Medulla oblongata (tissue), 1 donor: ENCODE measurements around the gene TTC28.

ENCODE experiments used
- DNase-seq: peaks from one replicate; pipeline ENCODE4 v3.0.0-alpha.2; 2015; ENCODE audit errors: extremely low spot score

Gene TTC28

GRCh38 chr22:27970596-27971220, 708.9 kb downstream of the TTC28 start:
- DNase-seq: no peak

GRCh38 chr22:27966168-27967064, 713.2 kb downstream of the TTC28 start:
- DNase-seq: no peak

GRCh38 chr22:27962268-27963044, 717.2 kb downstream of the TTC28 start:
- DNase-seq: peak; percentile 24

- DNase-seq: peak; percentile 9
These were observed 718.0 kb downstream of the TTC28 start for GRCh38 chr22:27961680-27962079.

- no peak for DNase-seq
These were observed 718.5 kb downstream of the TTC28 start for GRCh38 chr22:27961182-27961581.

GRCh38 chr22:27959335-27960090, 720.1 kb downstream of the TTC28 start:
- no peak for DNase-seq

GRCh38 chr22:27952779-27953178, 726.9 kb downstream of the TTC28 start:
- no peak for DNase-seq

- DNase-seq: no peak
These were observed 727.5 kb downstream of the TTC28 start for GRCh38 chr22:27952091-27952490.

DNA sequence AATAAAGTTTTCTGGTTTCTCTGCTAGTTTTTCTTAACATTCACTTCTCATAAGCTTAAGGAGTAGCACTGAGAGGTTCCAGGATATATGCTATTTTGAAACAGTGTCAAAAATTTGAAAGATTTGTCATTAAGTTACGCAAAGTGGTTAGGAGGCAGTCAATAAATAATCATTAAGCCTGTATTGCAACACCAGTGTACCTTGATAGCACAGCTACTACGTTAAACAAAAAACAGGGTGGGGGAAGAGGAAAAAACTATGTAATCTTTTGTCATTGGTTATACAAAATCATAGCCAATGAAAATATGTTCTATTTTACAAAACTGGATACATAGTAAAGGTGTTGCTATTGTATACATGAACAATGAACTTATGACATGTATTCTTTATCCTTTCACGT, 730.2 kb downstream of the TTC28 start:
- DNase-seq: no peak

DNA sequence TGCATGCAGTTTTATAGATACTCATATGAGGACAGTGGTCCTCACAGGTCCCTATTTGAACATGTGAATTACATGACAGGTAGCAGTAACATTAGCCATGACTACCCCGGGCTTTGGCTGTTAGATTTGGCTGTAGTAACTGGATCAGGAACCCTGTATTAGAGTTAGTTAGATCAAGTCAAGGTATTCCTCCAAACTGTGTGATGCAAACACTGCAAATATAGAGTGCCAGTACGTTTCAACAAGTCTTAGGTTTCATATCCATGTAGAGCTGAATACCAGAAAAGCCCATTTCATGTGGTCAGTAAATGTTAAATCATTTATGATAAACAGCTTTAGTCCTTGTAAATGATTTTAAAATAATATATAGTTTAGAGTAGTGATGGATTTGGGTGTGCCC, 731.1 kb downstream of the TTC28 start:
- DNase-seq: no peak

- no peak for DNase-seq
These were observed 732.2 kb downstream of the TTC28 start for GRCh38 chr22:27947448-27947847.

DNA sequence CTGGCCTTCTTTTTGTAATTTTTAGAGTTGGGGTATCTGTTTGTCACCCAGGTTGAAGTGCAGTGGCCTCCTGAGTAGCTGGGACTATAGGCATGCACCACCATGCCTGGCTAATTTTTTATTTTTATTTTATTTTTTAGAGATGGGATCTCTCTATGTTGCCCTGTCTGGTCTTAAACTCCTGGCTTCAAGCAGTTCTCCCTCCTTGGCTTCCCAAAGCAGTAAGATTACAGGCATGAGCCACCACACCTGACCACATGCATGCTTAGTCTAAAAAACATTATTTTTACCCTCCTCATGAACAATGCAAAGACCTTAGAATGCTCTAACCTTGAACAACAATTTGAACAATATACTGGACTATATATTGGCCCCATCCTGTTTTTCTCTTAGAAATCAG, 738.5 kb downstream of the TTC28 start:
- DNase-seq: no peak

- no peak for DNase-seq
These were observed 742.2 kb downstream of the TTC28 start for GRCh38 chr22:27937453-27937852.

DNA sequence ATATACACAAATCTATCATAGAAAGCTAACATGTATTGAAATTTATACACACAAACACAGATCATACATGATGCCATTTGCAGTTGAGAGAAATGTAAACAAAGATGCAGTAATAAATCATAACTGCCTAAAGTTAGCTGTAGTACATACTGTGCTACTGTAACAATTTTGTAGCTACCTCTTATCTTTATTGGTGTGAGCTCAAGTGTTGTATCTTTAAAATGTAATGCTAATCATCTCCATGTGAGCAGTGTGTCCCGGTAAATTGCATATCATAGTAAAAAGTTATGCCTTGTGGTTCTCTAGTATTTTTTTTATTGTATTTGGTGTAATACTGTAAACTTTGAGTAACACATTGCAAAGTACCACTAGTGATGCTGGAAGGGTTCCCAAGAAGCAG, 743.7 kb downstream of the TTC28 start:
- no peak for DNase-seq

DNA sequence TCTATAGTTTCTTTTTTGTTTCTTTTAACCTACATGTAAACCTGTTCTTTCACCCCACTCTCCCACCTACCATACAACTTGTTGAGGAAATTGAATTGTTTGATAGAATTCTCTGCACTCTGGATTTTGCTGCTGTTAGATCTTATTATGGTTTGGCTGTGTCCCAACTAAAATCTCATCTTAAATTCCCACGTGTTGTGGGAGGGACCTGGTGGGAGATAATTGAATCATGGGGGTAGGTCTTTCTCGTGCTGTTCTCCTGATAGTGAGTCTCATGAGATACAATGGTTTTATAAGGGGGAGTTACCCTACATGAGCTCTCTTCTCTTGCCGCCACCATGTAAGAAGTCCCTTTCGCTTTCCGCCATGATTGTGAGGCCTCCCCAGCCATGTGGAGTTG, 745.6 kb downstream of the TTC28 start:
- no peak for DNase-seq

- DNase-seq: no peak
These were observed 746.3 kb downstream of the TTC28 start for GRCh38 chr22:27933186-27933983.

GRCh38 chr22:27930331-27931060, 749.1 kb downstream of the TTC28 start:
- DNase-seq: no peak
